H1 (cell line): ENCODE results near the gene SLC43A3. TPM values are rescaled to one million over a fixed set of nuclear protein-coding genes. Genes with fewer than 3 reads are reported as not detected.

Experiments used
- CTCF ChIA-PET: fragments of 300-600 bp; sonication (Branson Sonifier 250); formaldehyde crosslinking; loops from one replicate; lab custom pipeline; 2021; ENCODE audit not compliant: partially characterized antibody; lab: Charles Lee
- POLR2A ChIA-PET: fragments of 300-600 bp; sonication (Branson Sonifier 250); formaldehyde crosslinking; loops from one replicate; lab custom pipeline; 2021; ENCODE audit warnings: inconsistent platforms; ENCODE audit not compliant: partially characterized antibody; lab: Charles Lee
- DNase-seq, 2 experiments: peaks; one replicate each; pipeline versions ENCODE4 v3.0.0 to v3.0.0-alpha.2; 2010 to 2022; ENCODE audit warnings: low spot score in 2 of 2, low read depth in 1 of 2, mixed read lengths in 1 of 2
- FAIRE-seq: peaks from 2 replicates; lab custom pipeline; 2011; peaks lifted over from hg19 to GRCh38; lab: Jason Lieb, UNC
- H2AFZ ChIP-seq: 2 replicates; pipeline ENCODE4 v1.8.1; 2012; ENCODE audit warnings: low read length, inconsistent platforms
- H2AK5ac ChIP-seq: 2 replicates; pipeline ENCODE4 v1.6.1; 2013; ENCODE audit warnings: low read depth, low read length
- H2BK120ac ChIP-seq: replicated peaks from 2 replicates; pipeline ENCODE3; 2013; ENCODE audit warnings: low read depth, low read length, inconsistent platforms
- H2BK12ac ChIP-seq: 2 replicates; pipeline ENCODE4 v1.6.1; 2013; ENCODE audit warnings: low read depth, low read length
- H2BK15ac ChIP-seq: 2 replicates; pipeline ENCODE4 v1.6.1; 2013; ENCODE audit warnings: low read length
- H2BK20ac ChIP-seq: 2 replicates; pipeline ENCODE4 v1.6.1; 2013; ENCODE audit warnings: low read length
- H2BK5ac ChIP-seq: 2 replicates; pipeline ENCODE4 v1.6.1; 2013; ENCODE audit warnings: low read depth, low read length
- H3K14ac ChIP-seq: 2 replicates; pipeline ENCODE4 v1.6.1; 2013; ENCODE audit warnings: inconsistent platforms; ENCODE audit not compliant: insufficient read length
- H3K18ac ChIP-seq: 2 replicates; pipeline ENCODE4 v1.6.1; 2013; ENCODE audit warnings: low read length; ENCODE audit errors: extremely low read depth
- H3K23ac ChIP-seq: 2 replicates; pipeline ENCODE4 v1.6.1; 2013; ENCODE audit warnings: inconsistent platforms; ENCODE audit not compliant: insufficient read length
- H3K23me2 ChIP-seq: 2 replicates; pipeline ENCODE4 v1.6.1; 2013; ENCODE audit warnings: low read depth, low read length
- H3K27ac ChIP-seq: 2 replicates; pipeline ENCODE4 v1.6.1; 2011; ENCODE audit warnings: low read depth, low read length, inconsistent platforms
- H3K27me3 ChIP-seq, 4 experiments: replicated peaks in 1 of 4; 1 replicate in 1 of 4; 2 replicates in 3 of 4; pipeline versions ENCODE4 v1.6.1 to v1.8.1; 2011 to 2013; ENCODE audit warnings: low read length in 3 of 4, mild to moderate bottlenecking in 3 of 4, inconsistent platforms in 2 of 4, mixed read lengths in 2 of 4, moderate library complexity in 1 of 4; ENCODE audit not compliant: control insufficient read depth in 3 of 4, insufficient read depth in 3 of 4; ENCODE audit errors: extremely low read depth in 1 of 4
- H3K36me3 ChIP-seq, 4 experiments: 2 replicates each; pipeline versions ENCODE4 v1.6.1 to v1.8.1; 2011 to 2013; ENCODE audit warnings: mild to moderate bottlenecking in 4 of 4, low read length in 3 of 4, moderate library complexity in 2 of 4, control low read depth in 1 of 4, inconsistent platforms in 1 of 4; ENCODE audit not compliant: insufficient read depth in 4 of 4, control insufficient read depth in 2 of 4
- H3K4ac ChIP-seq: replicated peaks from 2 replicates; pipeline ENCODE3; 2013; ENCODE audit warnings: low read length, low read depth, mixed read lengths, inconsistent platforms; ENCODE audit not compliant: insufficient read length
- H3K4me1 ChIP-seq, 4 experiments: replicated peaks in 1 of 4; 1 replicate in 1 of 4; 2 replicates in 3 of 4; pipeline versions ENCODE4 v1.6.1 to v1.8.1; 2011 to 2013; ENCODE audit warnings: low read length in 3 of 4, inconsistent platforms in 2 of 4, mixed read lengths in 1 of 4; ENCODE audit not compliant: insufficient read depth in 4 of 4, control insufficient read depth in 3 of 4
- H3K4me2 ChIP-seq, 2 experiments: 2 replicates each; pipeline versions ENCODE4 v1.6.1 to v1.8.1; 2011 to 2013; ENCODE audit warnings: low read depth in 2 of 2, low read length in 2 of 2, control low read depth in 1 of 2, inconsistent platforms in 1 of 2, mild to moderate bottlenecking in 1 of 2; ENCODE audit not compliant: insufficient read depth in 1 of 2
- H3K4me3 ChIP-seq, 4 experiments: fragments of 200-600, 300-600 bp in 1 of 4; sonication (generic), shearing (Covaris generic), sonication (Bioruptor Twin) in 1 of 4; 2 replicates each; pipeline versions ENCODE4 v1.5.1 to v1.8.1; 2011 to 2016; ENCODE audit warnings: low read length in 4 of 4, low read depth in 3 of 4, control low read depth in 2 of 4, inconsistent platforms in 2 of 4, mild to moderate bottlenecking in 2 of 4, mixed read lengths in 1 of 4, moderate library complexity in 1 of 4; ENCODE audit not compliant: insufficient read depth in 2 of 4; ENCODE audit errors: extremely low read depth in 1 of 4
- H3K56ac ChIP-seq: replicated peaks from 2 replicates; pipeline ENCODE3; 2013; ENCODE audit warnings: low read depth, mild to moderate bottlenecking, mixed read lengths, low read length, inconsistent platforms; ENCODE audit not compliant: insufficient read length
- H3K79me1 ChIP-seq: 2 replicates; pipeline ENCODE4 v1.6.1; 2013; ENCODE audit warnings: low read depth, low read length, control low read depth
- H3K79me2 ChIP-seq, 2 experiments: 2 replicates each; pipeline versions ENCODE4 v1.6.1 to v1.8.1; 2012 to 2013; ENCODE audit warnings: low read length in 2 of 2, mild to moderate bottlenecking in 2 of 2, inconsistent platforms in 1 of 2; ENCODE audit not compliant: insufficient read depth in 2 of 2, control insufficient read depth in 1 of 2
- H3K9ac ChIP-seq, 4 experiments: replicated peaks in 1 of 4; 1 replicate in 1 of 4; 2 replicates in 3 of 4; pipeline versions ENCODE4 v1.6.1 to v1.8.1; 2011 to 2013; ENCODE audit warnings: low read depth in 3 of 4, low read length in 3 of 4, control low read depth in 2 of 4, mild to moderate bottlenecking in 2 of 4, moderate library complexity in 2 of 4, inconsistent platforms in 1 of 4; ENCODE audit errors: extremely low read depth in 1 of 4
- H3K9me3 ChIP-seq, 2 experiments: 2 replicates each; pipeline versions ENCODE4 v1.6.1 to v1.8.1; 2012 to 2013; ENCODE audit warnings: mild to moderate bottlenecking in 2 of 2, moderate library complexity in 2 of 2, control low read depth in 1 of 2, inconsistent platforms in 1 of 2, low read depth in 1 of 2, low read length in 1 of 2, mixed read lengths in 1 of 2; ENCODE audit not compliant: insufficient read depth in 2 of 2
- H4K20me1 ChIP-seq, 2 experiments: replicated peaks in 1 of 2; 2 replicates each; pipeline versions ENCODE3 to v1.8.1; 2011 to 2013; ENCODE audit warnings: inconsistent platforms in 2 of 2, low read length in 2 of 2, mild to moderate bottlenecking in 1 of 2; ENCODE audit not compliant: insufficient read depth in 2 of 2, control insufficient read depth in 1 of 2
- H4K5ac ChIP-seq: 2 replicates; pipeline ENCODE4 v1.6.1; 2013; ENCODE audit warnings: low read length, low read depth, mixed read lengths, inconsistent platforms; ENCODE audit not compliant: insufficient read length
- H4K8ac ChIP-seq: 2 replicates; pipeline ENCODE4 v1.8.0; 2013; ENCODE audit warnings: mild to moderate bottlenecking, moderate library complexity, low read length, inconsistent platforms; ENCODE audit not compliant: insufficient read depth; ENCODE audit errors: extremely low read depth
- H4K91ac ChIP-seq: replicated peaks from 2 replicates; pipeline ENCODE3; 2013; ENCODE audit warnings: low read length, mixed read lengths, inconsistent platforms; ENCODE audit not compliant: insufficient read length
- CHD1 ChIP-seq: IDR thresholded peaks from 2 replicates; pipeline ENCODE4 v1.6.1; 2012; ENCODE audit warnings: low read depth, low read length, improper control_type of control experiment
- EZH2 ChIP-seq: fragments of 200-600 bp; sonication (generic); IDR thresholded peaks from 2 replicates; pipeline ENCODE4 v1.7.1; 2012; ENCODE audit warnings: low read depth, mild to moderate bottlenecking, moderate library complexity, low read length, inconsistent platforms; ENCODE audit not compliant: severe bottlenecking
- GTF2F1 ChIP-seq: IDR thresholded peaks from 2 replicates; pipeline ENCODE4 v1.6.1; 2012; ENCODE audit warnings: low read depth, low read length, improper control_type of control experiment, borderline replicate concordance
- KDM5A ChIP-seq: fragments of 200-600 bp; IDR thresholded peaks from 2 replicates; pipeline ENCODE4 v1.7.1; 2012; ENCODE audit warnings: mild to moderate bottlenecking, low read length, inconsistent platforms, mixed read lengths
- RAD21 ChIP-seq, 2 experiments: IDR thresholded peaks in 1 of 2; conservative IDR thresholded peaks in 1 of 2; 2 replicates each; pipeline ENCODE4 v1.6.1; 2011; ENCODE audit warnings: low read depth in 2 of 2, low read length in 2 of 2, improper control_type of control experiment in 1 of 2, inconsistent platforms in 1 of 2, mild to moderate bottlenecking in 1 of 2, moderate library complexity in 1 of 2
- WGBS, 2 experiments: shearing (Covaris generic) in 1 of 2; methylation state at CpG; one replicate each; pipeline versions ENCODE4 v1.1.6 to v1.1.7; 2013 to 2015; ENCODE audit warnings: low lambda C conversion rate in 2 of 2, mixed read lengths in 2 of 2, inconsistent platforms in 1 of 2, low coverage in 1 of 2, missing lambda C conversion rate in 1 of 2; ENCODE audit not compliant: insufficient replicate concordance in 2 of 2, insufficient coverage in 1 of 2, insufficient read length in 1 of 2; ENCODE audit errors: extremely low coverage in 1 of 2, missing lambda C conversion rate in 1 of 2; 5-methylcytosine and 5-hydroxymethylcytosine counted together
- polyA plus RNA-seq, 7 experiments: library from polyadenylated mRNA; depleted of rRNA in 3 of 7; stranded (reverse) in 5 of 7; unstranded in 2 of 7; fragments of >200 nt in 5 of 7; fragments of 200-250 nt in 2 of 7; gene quantifications; 1 replicate in 5 of 7; 2 replicates in 1 of 7; 4 replicates in 1 of 7; pipeline versions ENCODE4 v1.2.1 to v1.2.3, GENCODE V29; 2011 to 2013; ENCODE audit warnings: missing spikeins in 2 of 7, mixed read lengths in 2 of 7
- total RNA-seq: library from RNA; stranded (reverse); fragmentation: NEBNext Ultra II Directional; extraction: Animal tissue kit (Norgen Biotek cat#: 25700); gene quantifications from 2 replicates; pipeline ENCODE4 v1.2.1, GENCODE V29; 2021

Gene SLC43A3
- total and polyA plus RNA-seq, 2 of the 8 experiments (the other 6 are each of a cell fraction or from before 2014, with no cell fraction given): 31.8 to 67.8 TPM

GRCh38 chr11:57357856-57358255 lies 69.1 kb downstream of the SLC43A3 start:
- Histone ChIP-seq H3K4me3 (no peak overlapping the region), H4K20me1 (no peaks in the 10 kb centered on the region), H3K79me1 (no peaks in the 10 kb centered on the region), H2BK12ac (no peak overlapping the region), H3K9ac (no peak overlapping the region), H3K36me3 (no peaks in the 10 kb centered on the region), H3K23ac (no peak overlapping the region), H3K56ac (no peak overlapping the region), H2BK20ac (no peak overlapping the region), H3K23me2 (no peaks in the 10 kb centered on the region; the same call in 1 of the 2 replicates), H2BK120ac (no peak overlapping the region), H4K5ac (no peak overlapping the region), H3K27ac (no peak overlapping the region), H3K4me2 (no peak overlapping the region), H2AK5ac (no peak overlapping the region), H3K14ac (no peak overlapping the region), H3K27me3 (no peaks in the 10 kb centered on the region; a peak in 1 of 7 replicates), H4K91ac (no peak overlapping the region), H2BK15ac (0 out of 2 replicates have a peak overlapping the region, but pooled peaks have one; percentile 16), H3K79me2 (no peaks in the 10 kb centered on the region), H3K4me1 (peaks cover 0 to 6% (median 3%) of the 10 kb centered on the region in 4 experiments; a peak in 4 of 7 replicates), H3K4ac (no peak overlapping the region), H3K9me3 (no peaks in the 10 kb centered on the region), H3K18ac (no peak overlapping the region), H4K8ac (no peak overlapping the region), H2BK5ac (no peak overlapping the region), H2AFZ (no peak overlapping the region)
- POLR2A ChIA-PET: interaction anchor here (1.3 to 1.6 kb wide), 2 partner anchors 22 to 48 kb away, joined by 3 to 5 read pairs; partner anchors contain the start of gene SSRP1
- 78% methylated on average over 6 of the region's 6 CpGs; no CpG with 5 or more reads in 1 of the 2 experiments for WGBS, 2 experiments
- CTCF ChIA-PET: interaction anchor here (1.1 to 2.7 kb wide), 9 partner anchors 9 to 169 kb away, joined by 3 to 13 read pairs (median 5); no protein-coding TSS in a partner anchor
- DNase-seq (no peak), FAIRE-seq (no peak)
- TF ChIP-seq RAD21 (IDR thresholded peaks at IDR 0.05 in 1 of 2, conservative IDR thresholded peaks at IDR 0.05 in 1 of 2; ENCODE audit: low read depth in 2 of 2, low read length in 2 of 2): no peak
- TF ChIP-seq KDM5A: no peak
- TF ChIP-seq EZH2: no peak
- TF ChIP-seq CHD1: no peak
- TF ChIP-seq GTF2F1: no peak
